Upper lobe of right lung (tissue), 1 donor: Measurements from ENCODE around the gene MAP2. TPM values are rescaled to one million over a fixed set of nuclear protein-coding genes. Genes with fewer than 3 reads are reported as not detected.
"Not testable (repeated sequence)": the region's sequence is repeated elsewhere in the genome, so short reads cannot be mapped to it uniquely, and the experiment has no call there.

Source experiments
- ATAC-seq: fragments of 200-7000 bp; cut with Tn5 transposase; one replicate; pipeline ENCODE4 v1.9.1; 2020; ENCODE audit warnings: mild to moderate bottlenecking, moderate library complexity
- DNase-seq: peaks from one replicate; pipeline ENCODE4 v3.0.0-alpha.2; 2020
- H3K27ac ChIP-seq: fragments of 200-600 bp; one replicate; pipeline ENCODE4 v1.8.0; 2022
- H3K27me3 ChIP-seq: fragments of 200-600 bp; one replicate; pipeline ENCODE4 v1.8.0; 2022; ENCODE audit warnings: mild to moderate bottlenecking
- H3K36me3 ChIP-seq: fragments of 200-600 bp; one replicate; pipeline ENCODE4 v1.8.0; 2022
- H3K4me1 ChIP-seq: fragments of 200-600 bp; one replicate; pipeline ENCODE4 v1.8.0; 2022
- H3K4me3 ChIP-seq: fragments of 200-600 bp; one replicate; pipeline ENCODE4 v1.8.0; 2022; ENCODE audit warnings: mild to moderate bottlenecking
- H3K9me3 ChIP-seq: fragments of 200-600 bp; one replicate; pipeline ENCODE4 v1.8.0; 2022
- CTCF ChIP-seq: fragments of 200-600 bp; IDR thresholded peaks from one replicate; pipeline ENCODE4 v1.8.0; 2022; ENCODE audit warnings: antibody characterized with exemption
- intact Hi-C: fragments of 100-400 bp; cut with DNase I; formaldehyde crosslinking; loops from one replicate; pipeline ENCODE4 v1.11.0; 2022
- total RNA-seq: library from RNA; stranded (reverse); fragmentation: NEBNext Ultra II Directional; extraction: Animal tissue kit (Norgen Biotek cat#: 25700); gene quantifications from one replicate; pipeline ENCODE4 v1.2.1, GENCODE V29; 2021
- donor health status: DM: no; HTN: yes; CAD: no; lungs with severe emphysema.

Gene MAP2
- total RNA-seq, 1 donor from 2014 or later = 44.0 TPM

GRCh38 chr2:209474960-209475359 is 51.1 kb downstream of the MAP2 start:
- Histone ChIP-seq H3K27me3 (no peaks in the 10 kb centered on the region), H3K9me3 (no peaks in the 10 kb centered on the region), H3K4me3 (no peak overlapping the region), H3K4me1 (peaks cover 17% of the 10 kb centered on the region), H3K36me3 (no peaks in the 10 kb centered on the region), H3K27ac (no peak overlapping the region)
- DNase-seq (no peak), ATAC-seq (no peak)
- intact Hi-C loops = no loop called here
- TF ChIP-seq CTCF = no peak

GRCh38 chr2:209476367-209477208 is 52.7 kb downstream of the MAP2 start:
- no peaks in the 10 kb centered on the region for H3K27me3 ChIP-seq
- no peak for TF ChIP-seq CTCF
- no peak for DNase-seq
- no peak for ATAC-seq
- intact Hi-C loops = no loop called here
- H3K27ac ChIP-seq = no peak overlapping the region
- peaks cover 17% of the 10 kb centered on the region for H3K4me1 ChIP-seq
- no peaks in the 10 kb centered on the region for H3K36me3 ChIP-seq
- no peaks in the 10 kb centered on the region for H3K9me3 ChIP-seq
- H3K4me3 ChIP-seq = no peak overlapping the region

GRCh38 chr2:209492296-209492695 is 68.4 kb downstream of the MAP2 start:
- ATAC-seq, DNase-seq, H3K4me1 ChIP-seq, intact Hi-C loops, H3K4me3 ChIP-seq, H3K9me3 ChIP-seq, H3K36me3 ChIP-seq, H3K27ac ChIP-seq, H3K27me3 ChIP-seq: not testable (repeated sequence)

- H3K36me3 ChIP-seq, intact Hi-C loops, H3K27me3 ChIP-seq, H3K9me3 ChIP-seq, DNase-seq, H3K4me3 ChIP-seq, H3K4me1 ChIP-seq, ATAC-seq: not testable (repeated sequence)
- peak overlapping the region; percentile 68 for H3K27ac ChIP-seq
Measured at GRCh38 chr2:209495068-209495620, 71.3 kb downstream of the MAP2 start.

- Histone ChIP-seq H3K4me3 (no peak overlapping the region), H3K27me3 (no peaks in the 10 kb centered on the region), H3K9me3 (no peaks in the 10 kb centered on the region), H3K36me3 (no peaks in the 10 kb centered on the region), H3K27ac (peak overlapping the region; percentile 68), H3K4me1 (peaks cover 8% of the 10 kb centered on the region)
- TF ChIP-seq CTCF = no peak
- intact Hi-C loops = no loop called here
- ATAC-seq (peak; percentile 93), DNase-seq (no peak)
Measured at GRCh38 chr2:209495855-209496585, 72.2 kb downstream of the MAP2 start.

GRCh38 chr2:209496586-209496982 is 72.7 kb downstream of the MAP2 start:
- ATAC-seq (no peak), DNase-seq (no peak)
- H3K4me1 ChIP-seq = peaks cover 8% of the 10 kb centered on the region
- no peak for TF ChIP-seq CTCF
- no peaks in the 10 kb centered on the region for H3K27me3 ChIP-seq
- H3K9me3 ChIP-seq = no peaks in the 10 kb centered on the region
- H3K4me3 ChIP-seq = no peak overlapping the region
- no peaks in the 10 kb centered on the region for H3K36me3 ChIP-seq
- intact Hi-C loops = no loop called here
- peak overlapping the region; percentile 68 for H3K27ac ChIP-seq
